Keratinocyte (primary cell): ENCODE data around the gene POLR1B. TPM values are rescaled to one million over a fixed set of nuclear protein-coding genes. Genes with fewer than 3 reads are reported as not detected.

Experiments used
- DNase-seq: peaks from one replicate; pipeline ENCODE4 v3.0.0-alpha.2; 2011; ENCODE audit warnings: low read depth, missing footprints, low spot score
- FAIRE-seq: peaks from 2 replicates; lab custom pipeline; 2011; peaks lifted over from hg19 to GRCh38; lab: Jason Lieb, UNC
- H2AFZ ChIP-seq: 2 replicates; pipeline ENCODE4 v1.6.0; 2012; ENCODE audit warnings: low read length, control low read depth, inconsistent platforms; ENCODE audit not compliant: control insufficient read depth
- H3K27ac ChIP-seq: 2 replicates; pipeline ENCODE4 v1.5.1; 2011; ENCODE audit warnings: low read length; ENCODE audit not compliant: control insufficient read depth, insufficient read depth
- H3K27me3 ChIP-seq: 3 replicates; pipeline ENCODE4 v1.6.0; 2011; ENCODE audit warnings: low read length; ENCODE audit not compliant: control insufficient read depth, insufficient read depth; ENCODE audit errors: extremely low read depth
- H3K36me3 ChIP-seq, 2 experiments: 2 replicates in 1 of 2; 3 replicates in 1 of 2; pipeline ENCODE4 v1.5.1; 2011; ENCODE audit warnings: low read length in 2 of 2, mild to moderate bottlenecking in 1 of 2; ENCODE audit not compliant: control insufficient read depth in 2 of 2, insufficient read depth in 2 of 2; ENCODE audit errors: extremely low read depth in 1 of 2
- H3K4me1 ChIP-seq: 3 replicates; pipeline ENCODE4 v1.5.1; 2011; ENCODE audit warnings: low read length; ENCODE audit not compliant: control insufficient read depth, insufficient read depth; ENCODE audit errors: extremely low read depth
- H3K4me2 ChIP-seq: 3 replicates; pipeline ENCODE4 v1.6.0; 2011; ENCODE audit warnings: low read depth, low read length; ENCODE audit not compliant: control insufficient read depth, insufficient read depth; ENCODE audit errors: extremely low read depth
- H3K4me3 ChIP-seq, 3 experiments: fragments of 200-600 bp in 1 of 3; sonication (generic) in 1 of 3; 2 replicates in 2 of 3; 3 replicates in 1 of 3; pipeline ENCODE4 v1.5.1; 2011 to 2016; ENCODE audit warnings: low read length in 3 of 3, mild to moderate bottlenecking in 3 of 3, control low read depth in 2 of 3, inconsistent platforms in 1 of 3, low read depth in 1 of 3, mixed read lengths in 1 of 3, mixed run types in 1 of 3, moderate library complexity in 1 of 3; ENCODE audit not compliant: control insufficient read depth in 2 of 3, insufficient read depth in 2 of 3; ENCODE audit errors: extremely low read depth in 1 of 3
- H3K79me2 ChIP-seq: 2 replicates; pipeline ENCODE4 v1.6.0; 2012; ENCODE audit warnings: low read length; ENCODE audit not compliant: control insufficient read depth, insufficient read depth
- H3K9ac ChIP-seq: 3 replicates; pipeline ENCODE4 v1.6.0; 2011; ENCODE audit warnings: low read length; ENCODE audit not compliant: control insufficient read depth, insufficient read depth; ENCODE audit errors: extremely low read depth
- H3K9me1 ChIP-seq: 3 replicates; pipeline ENCODE4 v1.6.0; 2011; ENCODE audit warnings: low read length; ENCODE audit not compliant: control insufficient read depth, insufficient read depth; ENCODE audit errors: extremely low read depth
- H3K9me3 ChIP-seq: 2 replicates; pipeline ENCODE4 v1.5.1; 2012; ENCODE audit warnings: low read depth, low read length; ENCODE audit not compliant: control insufficient read depth
- H4K20me1 ChIP-seq: 3 replicates; pipeline ENCODE4 v1.6.0; 2011; ENCODE audit warnings: low read length; ENCODE audit not compliant: control insufficient read depth, insufficient read depth; ENCODE audit errors: extremely low read depth
- EZH2 ChIP-seq: IDR thresholded peaks from one replicate; pipeline ENCODE4 v1.6.1; 2012; ENCODE audit warnings: inconsistent platforms, mild to moderate bottlenecking, low read length, moderate library complexity
- dilution Hi-C: fragments of 300-500 bp; cut with MboI; formaldehyde crosslinking; loops from one replicate; pipeline ENCODE4 v1.7.0; 2020; ENCODE audit warnings: low sequenced_read_pairs; ENCODE audit not compliant: extremely low pct_ligation_motif_present
- polyA plus RNA-seq, 5 experiments: library from polyadenylated mRNA; depleted of rRNA in 3 of 5; stranded (reverse) in 3 of 5; stranded (forward) in 1 of 5; unstranded in 1 of 5; fragments of >200 nt; gene quantifications; 1 replicate in 1 of 5; 2 replicates in 3 of 5; 3 replicates in 1 of 5; pipeline versions ENCODE4 v1.2.1 to v1.2.3, GENCODE V29; 2011 to 2012; ENCODE audit warnings: missing spikeins in 2 of 5, low read depth in 1 of 5, low replicate concordance in 1 of 5
- TF ChIP-seq, protein P1 (sequence below), 3 experiments: IDR thresholded peaks in 1 of 3; conservative IDR thresholded peaks in 1 of 3; optimal IDR thresholded peaks in 1 of 3; 2 replicates in 2 of 3; 3 replicates in 1 of 3; pipeline versions ENCODE3 to v1.5.1; 2011; ENCODE audit warnings: low read length in 3 of 3, mild to moderate bottlenecking in 3 of 3, moderate library complexity in 2 of 3, control low read depth in 1 of 3, inconsistent platforms in 1 of 3; ENCODE audit not compliant: insufficient read depth in 2 of 3; ENCODE audit errors: extremely low read depth in 1 of 3

The POLR1B gene
- polyA plus RNA-seq, 1 donor (not counting 4 experiments of a cell fraction or from before 2014, with no cell fraction given), result 31.9 TPM

DNA sequence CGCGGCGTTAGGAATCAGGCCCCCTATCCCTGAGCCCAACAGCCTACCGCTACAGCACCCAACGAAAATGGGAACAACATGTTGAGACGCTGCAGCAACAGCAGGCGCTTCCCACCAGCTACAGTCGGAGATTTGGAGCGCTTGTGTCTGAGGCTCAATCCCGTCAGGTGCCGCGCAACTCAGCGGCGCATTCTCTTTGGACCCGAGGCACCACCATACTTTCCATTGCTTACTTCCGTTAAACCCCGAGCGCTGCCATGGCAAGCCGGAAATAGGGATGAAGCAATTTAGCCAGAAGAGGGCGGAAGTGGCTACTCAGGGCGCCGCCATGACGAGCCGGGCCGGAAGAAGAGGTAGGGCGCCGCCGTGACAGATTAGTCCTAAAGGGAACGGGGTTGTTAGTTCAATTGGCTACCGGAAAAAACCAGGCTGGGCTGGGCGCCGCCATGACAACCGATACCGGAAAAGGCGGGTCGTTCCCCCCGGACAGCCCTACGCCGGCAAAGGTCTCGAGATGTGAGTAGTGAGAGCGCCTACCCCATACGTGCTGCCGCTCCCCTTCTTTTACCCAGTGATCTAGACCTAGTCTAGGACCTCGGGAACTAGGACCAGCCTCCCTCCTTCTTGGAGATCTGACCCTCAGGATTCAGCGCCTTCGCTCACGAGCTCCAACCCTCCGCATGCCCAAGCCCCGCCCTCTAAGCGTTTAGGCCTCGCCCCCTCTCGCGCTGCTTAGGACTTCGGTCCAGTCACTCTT lies 42.0 kb downstream of the POLR1B start, which contains the start of gene CHCHD5:
CHCHD5 (plus strand) TSS at position 476 of the 757 bp plus-strand sequence; CDS start at position 515, 39 bp downstream.
- H3K9me3 ChIP-seq, result no peaks in the 10 kb centered on the region
- H3K36me3 ChIP-seq, result peaks cover 4 to 6% of the 10 kb centered on the region in 2 experiments
- peak within 1 kb of the TSS; percentile 99 for H3K4me2 ChIP-seq
- dilution Hi-C loops, result no loop called here
- peak within 1 kb of the TSS; percentile 74 to 97 (median 90) for H3K4me3 ChIP-seq
- H3K4me1 ChIP-seq, result peaks cover 18% of the 10 kb centered on the region
- peak; percentile 52 for DNase-seq
- no peaks in the 10 kb centered on the region for H3K9me1 ChIP-seq
- peak within 1 kb of the TSS; percentile 99 for H3K27ac ChIP-seq
- H4K20me1 ChIP-seq, result no peaks in the 10 kb centered on the region
- peaks cover 4% of the 10 kb centered on the region for H3K79me2 ChIP-seq
- H3K9ac ChIP-seq, result peak within 1 kb of the TSS; percentile 99
- TF ChIP-seq EZH2, result no peak
- TF ChIP-seq, protein P1, sequence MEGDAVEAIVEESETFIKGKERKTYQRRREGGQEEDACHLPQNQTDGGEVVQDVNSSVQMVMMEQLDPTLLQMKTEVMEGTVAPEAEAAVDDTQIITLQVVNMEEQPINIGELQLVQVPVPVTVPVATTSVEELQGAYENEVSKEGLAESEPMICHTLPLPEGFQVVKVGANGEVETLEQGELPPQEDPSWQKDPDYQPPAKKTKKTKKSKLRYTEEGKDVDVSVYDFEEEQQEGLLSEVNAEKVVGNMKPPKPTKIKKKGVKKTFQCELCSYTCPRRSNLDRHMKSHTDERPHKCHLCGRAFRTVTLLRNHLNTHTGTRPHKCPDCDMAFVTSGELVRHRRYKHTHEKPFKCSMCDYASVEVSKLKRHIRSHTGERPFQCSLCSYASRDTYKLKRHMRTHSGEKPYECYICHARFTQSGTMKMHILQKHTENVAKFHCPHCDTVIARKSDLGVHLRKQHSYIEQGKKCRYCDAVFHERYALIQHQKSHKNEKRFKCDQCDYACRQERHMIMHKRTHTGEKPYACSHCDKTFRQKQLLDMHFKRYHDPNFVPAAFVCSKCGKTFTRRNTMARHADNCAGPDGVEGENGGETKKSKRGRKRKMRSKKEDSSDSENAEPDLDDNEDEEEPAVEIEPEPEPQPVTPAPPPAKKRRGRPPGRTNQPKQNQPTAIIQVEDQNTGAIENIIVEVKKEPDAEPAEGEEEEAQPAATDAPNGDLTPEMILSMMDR (optimal IDR thresholded peaks at IDR 0.05 in 1 of 3, IDR thresholded peaks at IDR 0.05 in 1 of 3, conservative IDR thresholded peaks at IDR 0.05 in 1 of 3; ENCODE audit: extremely low read depth in 1 of 3, insufficient read depth in 2 of 3, low read length in 3 of 3), result peak in 1 of 3 experiments; percentile 36
- no peaks in the 10 kb centered on the region for H3K27me3 ChIP-seq
- peak; percentile 65 for FAIRE-seq
- H2AFZ ChIP-seq, result peak within 1 kb of the TSS; percentile 98

DNA sequence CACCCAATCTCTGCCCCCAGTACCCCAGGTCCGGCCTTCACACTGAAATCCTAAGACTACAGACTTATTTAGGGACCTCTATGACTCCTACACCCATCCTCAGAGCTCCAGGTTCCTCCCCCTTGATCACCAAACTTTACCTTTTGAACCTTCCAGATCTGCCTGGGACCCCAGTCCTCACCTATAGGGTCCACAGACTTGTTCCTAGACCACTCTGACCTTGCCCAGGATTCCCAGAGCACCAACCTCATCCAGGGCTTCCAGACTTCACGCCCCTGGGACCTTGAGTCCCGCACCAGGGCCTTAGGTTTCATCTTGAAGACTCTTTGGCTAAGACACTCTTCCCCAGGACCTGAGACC lies 42.6 kb downstream of the POLR1B start:
- Histone ChIP-seq H3K79me2 (peaks cover 4% of the 10 kb centered on the region), H3K9ac (peak overlapping the region; percentile 99), H3K4me3 (peak overlapping the region; percentile 74 to 97 (median 90)), H3K27me3 (no peaks in the 10 kb centered on the region), H2AFZ (peak overlapping the region; percentile 98), H3K4me1 (peaks cover 16% of the 10 kb centered on the region), H3K27ac (peak overlapping the region; percentile 99), H4K20me1 (no peaks in the 10 kb centered on the region), H3K36me3 (peaks cover 4 to 8% of the 10 kb centered on the region in 2 experiments), H3K9me1 (no peaks in the 10 kb centered on the region), H3K4me2 (peak overlapping the region; percentile 99), H3K9me3 (no peaks in the 10 kb centered on the region)
- FAIRE-seq (no peak), DNase-seq (no peak)
- TF ChIP-seq, protein P1 (optimal IDR thresholded peaks at IDR 0.05 in 1 of 3, IDR thresholded peaks at IDR 0.05 in 1 of 3, conservative IDR thresholded peaks at IDR 0.05 in 1 of 3; ENCODE audit: extremely low read depth in 1 of 3, insufficient read depth in 2 of 3, low read length in 3 of 3), result no peak
- TF ChIP-seq EZH2, result no peak
- dilution Hi-C loops, result no loop called here
